HG03575 (cell line): ENCODE measurements around the gene ITGA2B.
"Not testable (repeated sequence)": the region's sequence is repeated elsewhere in the genome, so short reads cannot be mapped to it uniquely, and the experiment has no call there.

Experiments used
- ATAC-seq: cut with Tn5 transposase; IDR thresholded peaks from one replicate; pipeline ENCODE4 v1.9.1; 2021; ENCODE audit not compliant: unreplicated experiment, insufficient number of reproducible peaks, low FRiP score; ENCODE audit errors: extremely low read depth

The ITGA2B gene

GRCh38 chr17:44374306-44375195 lies 14.9 kb downstream of the ITGA2B start:
- no peak for ATAC-seq

- no peak for ATAC-seq
These were observed 17.4 kb downstream of the ITGA2B start for GRCh38 chr17:44372036-44372435.

- ATAC-seq = not testable (repeated sequence)
These were observed 19.9 kb downstream of the ITGA2B start for GRCh38 chr17:44369414-44370023.

GRCh38 chr17:44368391-44369243 lies 20.8 kb downstream of the ITGA2B start:
- ATAC-seq = not testable (repeated sequence)

GRCh38 chr17:44367231-44367979 lies 22.0 kb downstream of the ITGA2B start:
- ATAC-seq = no peak

GRCh38 chr17:44365051-44365450 lies 24.4 kb downstream of the ITGA2B start:
- not testable (repeated sequence) for ATAC-seq

- no peak for ATAC-seq
These were observed 25.8 kb downstream of the ITGA2B start, which contains the start of gene FAM171A2 for GRCh38 chr17:44363613-44364159. Gene FAM171A2 (minus strand): TSS chr17:44363853. CDS start chr17:44363714, 139 bp downstream.

- ATAC-seq = no peak
These were observed 26.4 kb downstream of the ITGA2B start for GRCh38 chr17:44362949-44363612.

GRCh38 chr17:44362459-44362948 lies 26.9 kb downstream of the ITGA2B start:
- ATAC-seq = no peak

GRCh38 chr17:44361292-44362260 lies 27.9 kb downstream of the ITGA2B start:
- no peak for ATAC-seq

- no peak for ATAC-seq
These were observed 28.6 kb downstream of the ITGA2B start for GRCh38 chr17:44360826-44361225.

GRCh38 chr17:44360144-44360533 lies 29.3 kb downstream of the ITGA2B start:
- no peak for ATAC-seq

- ATAC-seq = no peak
These were observed 29.8 kb downstream of the ITGA2B start for GRCh38 chr17:44359458-44360143.

GRCh38 chr17:44359006-44359405 lies 30.4 kb downstream of the ITGA2B start:
- no peak for ATAC-seq

- ATAC-seq = no peak
These were observed 31.4 kb downstream of the ITGA2B start for GRCh38 chr17:44358066-44358465.

GRCh38 chr17:44356241-44356640 lies 33.2 kb downstream of the ITGA2B start:
- no peak for ATAC-seq
